Ovary (tissue), 9 donors: ENCODE results near the gene KLHL3. TPM values are rescaled to one million over a fixed set of nuclear protein-coding genes. Genes with fewer than 3 reads are reported as not detected.

Source experiments
- DNase-seq, 5 donors: peaks; one replicate each; pipeline ENCODE4 v3.0.0-alpha.2; 2019 to 2020
- H3K27ac ChIP-seq, 2 donors: fragments of 200-600 bp; one replicate each; pipeline versions ENCODE4 v1.5.1 to v1.8.0; 2019 to 2022
- H3K27me3 ChIP-seq: fragments of 200-600 bp; one replicate; pipeline ENCODE4 v1.8.0; 2022
- H3K36me3 ChIP-seq: fragments of 200-600 bp; sonication (generic); one replicate; pipeline ENCODE4 v1.5.1; 2019
- H3K4me1 ChIP-seq: one replicate; pipeline ENCODE4 v1.8.1; 2013; ENCODE audit warnings: mild to moderate bottlenecking, moderate library complexity; ENCODE audit not compliant: insufficient read depth
- H3K4me3 ChIP-seq: fragments of 200-600 bp; sonication (generic); one replicate; pipeline ENCODE4 v1.5.1; 2017
- H3K9me3 ChIP-seq, 2 donors: fragments of 200-600 bp in 1 of 2; sonication (generic) in 1 of 2; one replicate each; pipeline versions ENCODE4 v1.5.1 to v1.8.1; 2013 to 2019; ENCODE audit warnings: mild to moderate bottlenecking in 1 of 2, moderate library complexity in 1 of 2
- EP300 ChIP-seq: sonication (generic); formaldehyde crosslinking; IDR thresholded peaks from one replicate; pipeline ENCODE4 v1.6.1; 2017; ENCODE audit warnings: antibody characterized with exemption
- POLR2A ChIP-seq: fragments of 450-650 bp; IDR thresholded peaks from one replicate; pipeline ENCODE4 v1.6.1; 2017; ENCODE audit warnings: antibody characterized with exemption, mild to moderate bottlenecking, moderate library complexity
- WGBS, 3 donors: extraction: QIAGEN DNeasy Blood & Tissue Kit in 1 of 3; methylation state at CpG; one replicate each; pipeline versions ENCODE4 v1.1.5 to v1.1.7; 2013 to 2017; 5-methylcytosine and 5-hydroxymethylcytosine counted together
- intact Hi-C, 4 donors: fragments of 100-400 bp; cut with DNase I; formaldehyde crosslinking; loops; one replicate each; pipeline versions ENCODE4 v1.11.0 to v1.15.1; 2022 to 2023
- polyA plus RNA-seq, 2 donors: library from polyadenylated mRNA; stranded (reverse); fragments of 200-250 nt in 1 of 2; fragments of 350-450 nt in 1 of 2; fragmentation: Illumina TruSeq in 1 of 2; extraction: RNeasy Lipid Tissue Mini Kit (QIAGEN cat#74804) in 1 of 2; gene quantifications; one replicate each; pipeline ENCODE4 v1.2.3, GENCODE V29; 2013 to 2014
- total RNA-seq, 7 donors: library from RNA; depleted of rRNA in 2 of 7; stranded (reverse); fragments of >200 nt in 2 of 7; fragmentation: NEBNext Ultra II Directional in 3 of 7; extraction: Animal tissue kit (Norgen Biotek cat#: 25700) in 3 of 7; gene quantifications; one replicate each; pipeline versions ENCODE4 v1.1.0 to v1.2.4, GENCODE V29; 2016 to 2023
- TF ChIP-seq, protein P1 (sequence below), 3 donors: fragments of 450-650 bp in 2 of 3; fragments of 200-600 bp in 1 of 3; IDR thresholded peaks; one replicate each; pipeline versions ENCODE4 v1.5.1 to v1.8.0; 2016 to 2022; ENCODE audit warnings: antibody characterized with exemption in 3 of 3, mild to moderate bottlenecking in 1 of 3
- donor health status: DM: no; HTN: no; CAD: no; lungs with moderate emphysema.
- donor health status: DM: no; HTN: no; CAD: no.
- donor health status: Bipolar disorder and iron deficiency.
- donor health status: DM: yes; HTN: yes; CAD: no.
- donor health status: DM: no; HTN: no; CAD: no.
- donor health status: DM: yes; HTN: yes; CAD: no.

The KLHL3 gene
- total and polyA plus RNA-seq, 9 donors, result 2.9 to 15.7 (median 8.7) TPM

DNA sequence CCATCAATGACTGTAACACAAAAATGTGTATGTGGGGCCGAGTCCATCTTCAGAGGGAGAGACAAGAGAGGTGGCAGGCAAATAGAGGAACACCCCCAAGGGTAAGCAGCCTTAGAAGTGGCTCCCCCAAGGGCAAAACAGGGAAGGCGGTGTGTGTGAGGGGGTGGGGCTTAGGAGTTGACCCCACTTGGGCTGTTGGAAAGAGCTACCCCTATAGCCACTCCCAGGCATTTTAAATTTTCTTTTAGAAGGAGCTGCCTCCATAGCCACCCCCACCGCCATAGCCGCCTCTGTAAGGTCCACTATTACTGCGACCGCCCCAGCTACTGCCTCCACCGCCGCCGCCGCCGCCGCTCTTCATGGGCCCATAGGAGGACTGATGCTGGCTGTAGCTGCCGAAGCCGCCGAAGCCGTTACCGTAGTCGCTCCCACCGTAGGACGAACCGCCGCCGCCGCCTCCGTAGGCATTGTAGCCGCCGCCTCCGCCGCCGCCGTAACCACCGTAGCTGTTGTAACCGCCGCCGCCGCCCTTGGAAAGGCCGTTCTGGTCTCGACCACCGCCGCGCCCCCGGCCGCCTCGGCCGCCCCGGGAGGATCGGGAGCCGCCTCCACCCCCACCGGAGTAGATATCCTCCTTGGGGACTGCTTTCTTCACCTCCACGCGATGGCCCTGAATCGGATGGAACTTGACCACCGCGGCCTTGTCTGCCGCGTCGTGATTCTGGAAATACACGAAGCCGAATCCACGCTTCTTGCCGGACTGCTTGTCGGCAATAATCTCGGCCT lies 17.2 kb upstream of the KLHL3 start:
- 0 to 1% (median 1%) methylated on average over 35 to 63 of the region's 63 CpGs for WGBS, 3 donors

DNA sequence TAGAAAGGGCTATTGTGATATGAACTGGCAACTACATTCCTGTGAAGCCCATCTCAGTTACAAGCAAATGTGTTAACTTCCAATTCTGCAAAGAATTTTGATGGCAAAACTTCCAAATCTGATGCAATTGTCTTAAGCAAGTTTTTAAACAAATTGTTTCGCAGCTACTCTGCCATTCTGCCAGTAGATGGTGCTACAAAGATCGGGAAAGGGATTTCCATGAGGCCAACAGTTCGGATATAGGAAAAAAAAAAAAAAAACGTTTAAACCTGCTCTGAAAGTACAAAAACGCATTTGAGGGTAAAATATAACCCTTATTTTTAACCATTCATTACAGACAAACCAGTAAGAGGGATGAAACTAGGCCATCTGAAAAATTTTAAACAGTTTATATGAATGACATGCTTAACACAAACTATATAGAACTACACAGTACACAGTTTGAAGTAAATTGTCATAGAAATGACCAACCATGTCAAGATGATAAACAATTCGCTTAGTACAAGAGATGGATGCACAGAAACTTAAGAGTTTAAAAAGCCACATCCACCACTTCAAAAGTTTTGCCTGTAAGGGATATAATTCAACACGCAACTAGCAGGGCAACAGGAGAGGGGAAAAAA lies 16.1 kb upstream of the KLHL3 start:
- Histone ChIP-seq H3K27ac (peak overlapping the region; percentile 97), H3K36me3 (no peaks in the 10 kb centered on the region), H3K27me3 (no peaks in the 10 kb centered on the region), H3K9me3 (no peaks in the 10 kb centered on the region), H3K4me1 (no peaks in the 10 kb centered on the region), H3K4me3 (peak overlapping the region; percentile 91)
- intact Hi-C loops, result loop anchor here in 3 of 4 donors (10.0 kb wide), 2 partner anchors 283 to 743 kb away; partner anchors contain the start of gene FAM13B (in 2 of the 3)
- peak in 1 of 5 donors; percentile 47 for DNase-seq
- WGBS, 3 donors, result 1 to 2% (median 2%) methylated on average over 7 of the region's 7 CpGs
- no peak for TF ChIP-seq POLR2A
- TF ChIP-seq, protein P1, sequence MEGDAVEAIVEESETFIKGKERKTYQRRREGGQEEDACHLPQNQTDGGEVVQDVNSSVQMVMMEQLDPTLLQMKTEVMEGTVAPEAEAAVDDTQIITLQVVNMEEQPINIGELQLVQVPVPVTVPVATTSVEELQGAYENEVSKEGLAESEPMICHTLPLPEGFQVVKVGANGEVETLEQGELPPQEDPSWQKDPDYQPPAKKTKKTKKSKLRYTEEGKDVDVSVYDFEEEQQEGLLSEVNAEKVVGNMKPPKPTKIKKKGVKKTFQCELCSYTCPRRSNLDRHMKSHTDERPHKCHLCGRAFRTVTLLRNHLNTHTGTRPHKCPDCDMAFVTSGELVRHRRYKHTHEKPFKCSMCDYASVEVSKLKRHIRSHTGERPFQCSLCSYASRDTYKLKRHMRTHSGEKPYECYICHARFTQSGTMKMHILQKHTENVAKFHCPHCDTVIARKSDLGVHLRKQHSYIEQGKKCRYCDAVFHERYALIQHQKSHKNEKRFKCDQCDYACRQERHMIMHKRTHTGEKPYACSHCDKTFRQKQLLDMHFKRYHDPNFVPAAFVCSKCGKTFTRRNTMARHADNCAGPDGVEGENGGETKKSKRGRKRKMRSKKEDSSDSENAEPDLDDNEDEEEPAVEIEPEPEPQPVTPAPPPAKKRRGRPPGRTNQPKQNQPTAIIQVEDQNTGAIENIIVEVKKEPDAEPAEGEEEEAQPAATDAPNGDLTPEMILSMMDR (IDR thresholded peaks at IDR 0.05), result peak; percentile 56 to 66 (median 58)

More for the DNA sequence above, 17.2 kb upstream of the KLHL3 start:
- intact Hi-C loops, result loop anchor here in 3 of 4 donors (10.0 kb wide), 2 partner anchors 282 to 742 kb away; partner anchors contain the start of gene FAM13B (in 2 of the 3)
- Histone ChIP-seq H3K36me3 (no peaks in the 10 kb centered on the region), H3K4me3 (peak overlapping the region; percentile 91), H3K4me1 (no peaks in the 10 kb centered on the region), H3K9me3 (no peaks in the 10 kb centered on the region), H3K27me3 (no peaks in the 10 kb centered on the region), H3K27ac (peak overlapping the region; percentile 97)
- DNase-seq, result peak; percentile 28 to 70 (median 59)
- TF ChIP-seq POLR2A, result no peak
- TF ChIP-seq, protein P1 (IDR thresholded peaks at IDR 0.05), result no peak
- TF ChIP-seq EP300, result no peak

DNA sequence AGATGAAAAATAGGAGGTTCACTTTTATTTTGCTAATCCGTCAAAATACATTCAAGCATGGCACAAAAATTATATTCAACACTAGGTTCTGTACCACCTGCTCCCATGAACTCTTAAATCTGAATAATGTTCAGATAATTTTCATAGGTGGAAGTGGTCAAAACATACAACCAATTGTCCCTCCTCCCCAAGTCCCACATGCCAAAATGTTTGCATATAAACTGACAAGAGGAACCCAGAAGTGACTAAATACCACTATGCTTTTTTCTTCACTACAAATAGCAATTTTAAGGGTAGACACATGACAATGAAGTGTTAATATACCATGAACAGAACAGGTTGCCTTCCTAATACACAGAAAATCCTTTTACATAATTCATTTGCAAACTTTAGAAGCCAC lies 14.5 kb upstream of the KLHL3 start:
- Histone ChIP-seq H3K27me3 (no peaks in the 10 kb centered on the region), H3K9me3 (no peaks in the 10 kb centered on the region), H3K27ac (no peak overlapping the region), H3K36me3 (no peaks in the 10 kb centered on the region), H3K4me3 (no peak overlapping the region), H3K4me1 (no peaks in the 10 kb centered on the region)
- DNase-seq, result no peak
- 62 to 76% (median 65%) methylated on average over 1 of the region's 1 CpG for WGBS, 3 donors
- no peak for TF ChIP-seq EP300
- TF ChIP-seq, protein P1 (IDR thresholded peaks at IDR 0.05), result no peak
- no peak for TF ChIP-seq POLR2A
- intact Hi-C loops, result loop anchor here in 3 of 4 donors (10.0 kb wide), 2 partner anchors 284 to 744 kb away; partner anchors contain the start of gene FAM13B (in 2 of the 3)

DNA sequence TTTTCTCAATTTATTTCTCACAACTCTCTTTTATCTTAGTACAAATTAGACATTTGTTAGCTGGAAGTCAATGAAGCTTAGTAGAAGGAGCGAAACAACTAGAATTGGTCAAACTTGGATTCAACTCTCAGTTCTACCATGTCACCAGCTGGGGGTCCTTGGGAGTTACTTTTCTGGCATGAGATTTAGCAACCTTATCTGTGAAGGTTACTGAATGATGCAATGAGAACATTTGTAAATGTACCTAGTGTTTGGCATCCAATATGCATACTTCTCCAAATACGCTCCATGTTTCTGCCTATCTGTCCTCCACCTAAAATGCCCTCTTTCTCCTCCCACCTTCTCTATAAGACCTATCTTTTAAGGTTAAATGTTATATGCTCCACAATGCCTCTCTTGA lies 12.0 kb upstream of the KLHL3 start:
- Histone ChIP-seq H3K4me3 (no peak overlapping the region), H3K9me3 (no peaks in the 10 kb centered on the region), H3K36me3 (no peaks in the 10 kb centered on the region), H3K27me3 (no peaks in the 10 kb centered on the region), H3K27ac (no peak overlapping the region), H3K4me1 (no peaks in the 10 kb centered on the region)
- WGBS, 3 donors, result 93 to 95% (median 93%) methylated on average over 2 of the region's 2 CpGs
- DNase-seq, result no peak
- TF ChIP-seq, protein P1 (IDR thresholded peaks at IDR 0.05), result no peak
- intact Hi-C loops, result no loop called here
